HEK293T (cell line): ENCODE results near the gene STAC.

ENCODE experiments used
- LEF1 ChIP-seq: fragments of 450-650 bp; IDR thresholded peaks from 2 replicates; pipeline ENCODE4 v1.6.1; 2017; ENCODE audit warnings: mild to moderate bottlenecking, borderline replicate concordance
- SUZ12 ChIP-seq: fragments of 450-650 bp; IDR thresholded peaks from 2 replicates; pipeline ENCODE4 v1.6.1; 2016; ENCODE audit warnings: mild to moderate bottlenecking

DNA sequence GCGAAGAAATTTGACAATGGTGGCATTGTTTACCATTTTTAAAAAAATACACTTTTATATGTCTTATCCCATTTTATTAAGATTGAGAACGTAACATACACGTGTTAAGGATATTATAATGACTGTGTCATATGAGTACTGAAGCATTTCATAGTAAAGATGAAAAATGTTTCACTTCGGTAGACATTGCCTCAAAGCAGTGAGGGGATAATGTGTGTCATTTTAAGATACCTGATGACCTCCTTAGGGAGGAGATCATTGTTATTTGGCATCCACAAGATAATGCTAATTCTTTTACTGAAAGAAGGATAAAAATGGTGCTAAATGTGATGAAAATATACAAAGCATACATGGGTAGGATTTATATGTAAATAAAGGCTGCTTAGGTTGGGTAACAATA, 107.3 kb downstream of the STAC start:
- no peak for TF ChIP-seq SUZ12
- no peak for TF ChIP-seq LEF1
